HEK293T (cell line): ENCODE results near the gene OVCA2.

Experiments used
- BHLHE40 ChIP-seq: fragments of 450-650 bp; IDR thresholded peaks from 2 replicates; pipeline ENCODE4 v1.6.1; 2016; ENCODE audit warnings: mild to moderate bottlenecking, moderate library complexity, borderline replicate concordance
- ELF4 ChIP-seq: fragments of 450-650 bp; IDR thresholded peaks from 2 replicates; pipeline ENCODE4 v1.6.1; 2017; ENCODE audit warnings: antibody characterized with exemption
- FOXA1 ChIP-seq: fragments of 450-650 bp; IDR thresholded peaks from 2 replicates; pipeline ENCODE4 v1.6.1; 2016; ENCODE audit warnings: mild to moderate bottlenecking
- FOXK2 ChIP-seq: fragments of 450-650 bp; IDR thresholded peaks from 2 replicates; pipeline ENCODE4 v1.6.1; 2016; ENCODE audit warnings: mild to moderate bottlenecking
- FOXM1 ChIP-seq: fragments of 450-650 bp; IDR thresholded peaks from 2 replicates; pipeline ENCODE4 v1.6.1; 2017; ENCODE audit warnings: mild to moderate bottlenecking, borderline replicate concordance
- HDGF ChIP-seq: fragments of 450-650 bp; IDR thresholded peaks from 2 replicates; pipeline ENCODE4 v1.6.1; 2017; ENCODE audit warnings: antibody characterized with exemption, borderline replicate concordance

DNA sequence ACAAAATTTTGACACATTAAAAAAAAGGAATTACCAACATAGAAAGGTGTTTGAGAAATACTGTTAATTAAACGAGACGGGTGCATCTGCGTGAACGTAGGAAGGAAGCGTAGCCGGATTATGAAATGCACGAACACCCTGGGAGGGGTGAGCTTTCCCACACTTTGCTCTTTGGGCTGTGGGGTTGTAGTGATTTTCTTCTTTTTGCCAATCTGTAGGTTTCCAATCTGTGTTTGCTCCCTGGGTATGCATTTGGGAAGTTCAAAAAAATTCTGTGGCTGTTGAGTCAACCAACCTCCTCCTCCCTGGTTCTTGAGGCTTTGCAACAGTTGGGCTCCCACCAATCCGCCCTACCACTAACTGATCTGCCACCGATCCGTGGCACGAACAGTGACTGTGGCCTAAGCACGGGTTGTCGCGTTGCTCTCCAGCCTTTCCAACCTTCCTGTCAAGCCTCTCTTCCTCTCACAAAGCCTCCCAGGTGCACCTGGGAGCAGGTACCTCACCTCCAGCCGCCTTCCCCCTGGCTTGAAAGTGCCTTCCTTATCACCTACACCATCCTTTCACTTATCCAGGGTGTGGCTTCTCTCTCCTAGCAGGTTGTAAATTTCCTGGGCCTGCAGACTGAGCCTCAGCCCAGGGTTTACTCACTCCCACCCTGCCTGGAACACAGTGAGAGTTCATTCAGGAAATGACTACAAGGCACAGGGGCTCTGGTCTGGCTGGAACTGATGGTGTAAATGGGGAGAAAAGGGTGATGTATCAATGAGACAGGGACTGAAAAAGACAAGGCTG lies 33.3 kb upstream of the OVCA2 start:
- TF ChIP-seq HDGF (no peak), FOXK2 (no peak), FOXM1 (no peak), BHLHE40 (no peak), FOXA1 (no peak), ELF4 (no peak)
